Measurements from ENCODE around the gene ADORA1.

The ADORA1 gene

GRCh38 chr1:203095061-203095690 lies 32.4 kb upstream of the ADORA1 start:
- no peak for TF ChIP-seq EZH2 (IDR thresholded peaks at IDR 0.05; ENCODE audit: borderline replicate concordance, low read depth, low read length, severe bottlenecking)
- TF ChIP-seq CTCF (IDR thresholded peaks at IDR 0.05; ENCODE audit: borderline replicate concordance, extremely low read depth, low read length, poor library complexity, severe bottlenecking) = no peak

GRCh38 chr1:203096566-203096965 lies 31.0 kb upstream of the ADORA1 start:
- ATAC-seq (ENCODE audit: insufficient read depth, low read depth) (no peak), DNase-seq (no peak)
- Histone ChIP-seq H3K4me1 (ENCODE audit: insufficient read depth, low read length) (no peaks in the 10 kb centered on the region), H3K4me2 (ENCODE audit: insufficient read depth, low read length) (no peak overlapping the region), H2AFZ (ENCODE audit: low read depth, low read length) (no peak overlapping the region), H3K36me3 (ENCODE audit: insufficient read depth, low read length) (no peaks in the 10 kb centered on the region), H3K27me3 (ENCODE audit: insufficient read depth, low read length, poor library complexity) (peaks cover 3% of the 10 kb centered on the region), H3K9me3 (ENCODE audit: insufficient read depth, low read length, severe bottlenecking) (no peaks in the 10 kb centered on the region), H3K9ac (ENCODE audit: low read depth, low read length) (no peak overlapping the region), H3K27ac (ENCODE audit: low read length) (no peak overlapping the region), H3K4me3 (ENCODE audit: low read depth in 1 of 2, low read length in 2 of 2) (no peak overlapping the region), H3K79me2 (ENCODE audit: insufficient read depth, low read length) (no peaks in the 10 kb centered on the region), H4K20me1 (ENCODE audit: insufficient read depth, low read length) (no peaks in the 10 kb centered on the region)
- no peak for TF ChIP-seq EZH2 (IDR thresholded peaks at IDR 0.05; ENCODE audit: borderline replicate concordance, low read depth, low read length, severe bottlenecking)
- no peak for TF ChIP-seq CTCF (IDR thresholded peaks at IDR 0.05; ENCODE audit: borderline replicate concordance, extremely low read depth, low read length, poor library complexity, severe bottlenecking)

More at GRCh38 chr1:203095061-203095690, 32.4 kb upstream of the ADORA1 start:
- Histone ChIP-seq H4K20me1 (ENCODE audit: insufficient read depth, low read length) (no peaks in the 10 kb centered on the region), H3K27ac (ENCODE audit: low read length) (no peak overlapping the region), H3K27me3 (ENCODE audit: insufficient read depth, low read length, poor library complexity) (peaks cover 7% of the 10 kb centered on the region), H3K79me2 (ENCODE audit: insufficient read depth, low read length) (no peaks in the 10 kb centered on the region), H3K4me3 (ENCODE audit: low read depth in 1 of 2, low read length in 2 of 2) (no peak overlapping the region), H3K4me2 (ENCODE audit: insufficient read depth, low read length) (no peak overlapping the region), H3K4me1 (ENCODE audit: insufficient read depth, low read length) (no peaks in the 10 kb centered on the region), H3K36me3 (ENCODE audit: insufficient read depth, low read length) (no peaks in the 10 kb centered on the region), H3K9me3 (ENCODE audit: insufficient read depth, low read length, severe bottlenecking) (no peaks in the 10 kb centered on the region), H2AFZ (ENCODE audit: low read depth, low read length) (no peak overlapping the region), H3K9ac (ENCODE audit: low read depth, low read length) (no peak overlapping the region)
- DNase-seq (no peak), ATAC-seq (ENCODE audit: insufficient read depth, low read depth) (no peak)

GRCh38 chr1:203097001-203097400 lies 30.5 kb upstream of the ADORA1 start:
- H3K4me2 ChIP-seq (ENCODE audit: insufficient read depth, low read length) = no peak overlapping the region
- H3K27ac ChIP-seq (ENCODE audit: low read length) = no peak overlapping the region
- H4K20me1 ChIP-seq (ENCODE audit: insufficient read depth, low read length) = no peaks in the 10 kb centered on the region
- no peaks in the 10 kb centered on the region for H3K79me2 ChIP-seq (ENCODE audit: insufficient read depth, low read length)
- H3K4me1 ChIP-seq (ENCODE audit: insufficient read depth, low read length) = no peaks in the 10 kb centered on the region
- peaks cover 3% of the 10 kb centered on the region for H3K27me3 ChIP-seq (ENCODE audit: insufficient read depth, low read length, poor library complexity)
- TF ChIP-seq CTCF (IDR thresholded peaks at IDR 0.05; ENCODE audit: borderline replicate concordance, extremely low read depth, low read length, poor library complexity, severe bottlenecking) = no peak
- TF ChIP-seq EZH2 (IDR thresholded peaks at IDR 0.05; ENCODE audit: borderline replicate concordance, low read depth, low read length, severe bottlenecking) = no peak
- H3K4me3 ChIP-seq (ENCODE audit: low read depth in 1 of 2, low read length in 2 of 2) = no peak overlapping the region
- no peak for DNase-seq
- no peak overlapping the region for H2AFZ ChIP-seq (ENCODE audit: low read depth, low read length)
- H3K36me3 ChIP-seq (ENCODE audit: insufficient read depth, low read length) = no peaks in the 10 kb centered on the region
- no peak overlapping the region for H3K9ac ChIP-seq (ENCODE audit: low read depth, low read length)
- no peak for ATAC-seq (ENCODE audit: insufficient read depth, low read depth)
- H3K9me3 ChIP-seq (ENCODE audit: insufficient read depth, low read length, severe bottlenecking) = no peaks in the 10 kb centered on the region
